Mammary epithelial cell (primary cell): Measurements from ENCODE around the gene GPR157.

Experiments
- CTCF ChIP-seq, 2 donors: IDR thresholded peaks in 1 of 2; conservative IDR thresholded peaks in 1 of 2; 2 replicates each; pipeline ENCODE4 v1.5.1; 2011 to 2012; ENCODE audit warnings: inconsistent platforms in 2 of 2, low read length in 2 of 2, mild to moderate bottlenecking in 2 of 2, control low read depth in 1 of 2, low read depth in 1 of 2; ENCODE audit not compliant: insufficient read depth in 1 of 2; ENCODE audit errors: extremely low read depth in 1 of 2
- EZH2 ChIP-seq: IDR thresholded peaks from 2 replicates; pipeline ENCODE4 v1.6.1; 2012; ENCODE audit warnings: low read length, inconsistent platforms, borderline replicate concordance

- no peak for TF ChIP-seq CTCF (conservative IDR thresholded peaks at IDR 0.05 in 1 of 2, IDR thresholded peaks at IDR 0.05 in 1 of 2; ENCODE audit: extremely low read depth in 1 of 2, insufficient read depth in 1 of 2, low read depth in 1 of 2, low read length in 2 of 2)
- no peak for TF ChIP-seq EZH2
Measured at GRCh38 chr1:9169601-9170137, 40.8 kb upstream of the GPR157 start.
